Peyer's patch (tissue), 4 donors: Measurements from ENCODE around the gene BNIP3. TPM values are rescaled to one million over a fixed set of nuclear protein-coding genes. Genes with fewer than 3 reads are reported as not detected.

Experiments used
- DNase-seq, 3 donors: peaks; one replicate each; pipeline ENCODE4 v3.0.0-alpha.2; 2017 to 2019
- H3K27ac ChIP-seq, 4 donors: fragments of 200-600 bp; sonication (generic); one replicate each; pipeline ENCODE4 v1.5.1; 2016 to 2019
- H3K27me3 ChIP-seq, 2 donors: fragments of 200-600 bp; sonication (generic); one replicate each; pipeline ENCODE4 v1.5.1; 2019
- H3K36me3 ChIP-seq, 3 donors: fragments of 200-600 bp; sonication (generic); one replicate each; pipeline ENCODE4 v1.5.1; 2016 to 2019
- H3K4me1 ChIP-seq, 4 donors: fragments of 200-600 bp; sonication (generic); one replicate each; pipeline ENCODE4 v1.5.1; 2016 to 2019
- H3K4me3 ChIP-seq, 4 donors: fragments of 200-600 bp; sonication (generic); 1 replicate in 3 of 4; 2 replicates in 1 of 4; pipeline ENCODE4 v1.5.1; 2016 to 2019; ENCODE audit warnings: mild to moderate bottlenecking in 1 of 4
- H3K9me3 ChIP-seq, 4 donors: fragments of 200-600 bp; sonication (generic); one replicate each; pipeline ENCODE4 v1.5.1; 2016 to 2019; ENCODE audit warnings: mild to moderate bottlenecking in 1 of 4
- CTCF ChIP-seq, 6 experiments: fragments of 450-650 bp in 4 of 6; fragments of 200-600 bp in 2 of 6; sonication (generic) in 1 of 6; IDR thresholded peaks; one replicate each; pipeline ENCODE4 v1.5.1; 2017 to 2019; ENCODE audit warnings: antibody characterized with exemption in 6 of 6, mild to moderate bottlenecking in 3 of 6, moderate library complexity in 1 of 6
- POLR2A ChIP-seq, 2 donors: fragments of 450-650 bp; IDR thresholded peaks; one replicate each; pipeline ENCODE4 v1.5.1; 2017; ENCODE audit warnings: antibody characterized with exemption in 2 of 2, mild to moderate bottlenecking in 2 of 2, moderate library complexity in 2 of 2
- total RNA-seq, 4 donors: library from RNA; depleted of rRNA; stranded (reverse); fragments of >200 nt; gene quantifications; one replicate each; pipeline ENCODE4 v1.1.0, GENCODE V29; 2016

BNIP3 gene
- total RNA-seq, 4 donors from 2014 or later: 26.7 to 58.7 (median 41.1) TPM

GRCh38 chr10:131946880-131947279, 34.8 kb downstream of the BNIP3 start:
- Histone ChIP-seq H3K27me3 (no peaks in the 10 kb centered on the region), H3K4me1 (no peaks in the 10 kb centered on the region), H3K27ac (no peak overlapping the region), H3K9me3 (no peaks in the 10 kb centered on the region), H3K36me3 (peaks cover 0 to 89% (median 0%) of the 10 kb centered on the region in 3 donors), H3K4me3 (no peak overlapping the region)
- no peak for DNase-seq
- no peak for TF ChIP-seq POLR2A (IDR thresholded peaks at IDR 0.05)
- TF ChIP-seq CTCF (IDR thresholded peaks at IDR 0.05): no peak

GRCh38 chr10:131946321-131946751, 35.4 kb downstream of the BNIP3 start:
- H3K36me3 ChIP-seq: peaks cover 0 to 89% (median 0%) of the 10 kb centered on the region in 3 donors
- TF ChIP-seq POLR2A (IDR thresholded peaks at IDR 0.05) (no peak), CTCF (IDR thresholded peaks at IDR 0.05) (no peak)
- H3K9me3 ChIP-seq: no peaks in the 10 kb centered on the region
- no peak overlapping the region for H3K27ac ChIP-seq
- no peak for DNase-seq
- H3K4me1 ChIP-seq: no peaks in the 10 kb centered on the region
- no peaks in the 10 kb centered on the region for H3K27me3 ChIP-seq
- H3K4me3 ChIP-seq: no peak overlapping the region

GRCh38 chr10:131944976-131945695, 36.6 kb downstream of the BNIP3 start:
- peak in 1 of 3 donors; percentile 33 for DNase-seq
- H3K36me3 ChIP-seq: peaks cover 0 to 90% (median 0%) of the 10 kb centered on the region in 3 donors
- no peak for TF ChIP-seq POLR2A (IDR thresholded peaks at IDR 0.05)
- TF ChIP-seq CTCF (IDR thresholded peaks at IDR 0.05): no peak

GRCh38 chr10:131944412-131944811, 37.3 kb downstream of the BNIP3 start:
- Histone ChIP-seq H3K4me3 (no peak overlapping the region), H3K27me3 (no peaks in the 10 kb centered on the region), H3K9me3 (no peaks in the 10 kb centered on the region), H3K27ac (no peak overlapping the region), H3K36me3 (peaks cover 0 to 87% (median 0%) of the 10 kb centered on the region in 3 donors), H3K4me1 (no peaks in the 10 kb centered on the region)
- no peak for TF ChIP-seq POLR2A (IDR thresholded peaks at IDR 0.05)
- no peak for TF ChIP-seq CTCF (IDR thresholded peaks at IDR 0.05)
- DNase-seq: no peak

More at GRCh38 chr10:131944976-131945695, 36.6 kb downstream of the BNIP3 start:
- H3K4me1 ChIP-seq: no peaks in the 10 kb centered on the region
- no peaks in the 10 kb centered on the region for H3K9me3 ChIP-seq
- no peak overlapping the region for H3K4me3 ChIP-seq
- H3K27ac ChIP-seq: no peak overlapping the region
- H3K27me3 ChIP-seq: no peaks in the 10 kb centered on the region

GRCh38 chr10:131943021-131943814, 38.5 kb downstream of the BNIP3 start:
- Histone ChIP-seq H3K9me3 (no peaks in the 10 kb centered on the region), H3K36me3 (peaks cover 0 to 81% (median 0%) of the 10 kb centered on the region in 3 donors), H3K4me3 (no peak overlapping the region), H3K27me3 (no peaks in the 10 kb centered on the region), H3K4me1 (no peaks in the 10 kb centered on the region), H3K27ac (no peak overlapping the region)
- TF ChIP-seq POLR2A (IDR thresholded peaks at IDR 0.05): no peak
- TF ChIP-seq CTCF (IDR thresholded peaks at IDR 0.05): peak in 3 of 6 experiments; percentile 21 to 32 (median 27)
- DNase-seq: peak in 2 of 3 donors; percentile 48
